Activated CD4-positive, alpha-beta T cell treated with anti-CD3 and anti-CD28 coated beads, Interleukin-2, amount 50 U/mL, for 24 hours (primary cell): ENCODE data around the gene HNF1B.
A peak's percentile ranks its signal among the peaks of the same experiment; 100 is the strongest.

Experiments used
- DNase-seq, 2 donors: peaks; one replicate each; pipeline ENCODE4 v3.0.0-alpha.2; 2020; ENCODE audit warnings: low read depth in 1 of 2, low spot score in 1 of 2

The HNF1B gene

DNA sequence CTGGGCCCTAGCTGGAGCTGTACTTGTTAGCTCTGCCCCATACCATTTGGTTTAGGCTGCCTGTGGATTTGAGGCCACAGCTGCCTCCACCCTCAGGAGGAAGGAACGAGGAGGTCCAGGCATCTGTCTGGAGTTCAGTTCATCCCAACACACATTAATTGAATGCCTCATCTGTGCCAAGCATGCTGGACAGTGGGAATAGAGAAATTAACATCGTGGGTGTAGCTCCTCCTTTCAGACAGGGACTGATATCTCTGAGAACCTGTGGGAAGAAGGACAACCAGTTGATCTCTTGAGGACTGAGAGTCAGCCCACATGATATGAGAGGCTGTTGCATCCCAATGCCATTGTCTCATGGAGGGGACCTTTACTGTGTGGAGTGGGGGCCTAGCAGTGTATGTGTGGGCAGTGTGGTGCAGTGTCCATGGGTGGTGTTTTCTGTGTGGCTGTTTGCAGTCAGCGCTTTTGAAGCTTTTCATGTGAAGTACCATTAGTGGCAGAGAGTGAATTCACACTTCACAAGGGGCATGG lies 72.2 kb downstream of the HNF1B start:
- no peak for DNase-seq

DNA sequence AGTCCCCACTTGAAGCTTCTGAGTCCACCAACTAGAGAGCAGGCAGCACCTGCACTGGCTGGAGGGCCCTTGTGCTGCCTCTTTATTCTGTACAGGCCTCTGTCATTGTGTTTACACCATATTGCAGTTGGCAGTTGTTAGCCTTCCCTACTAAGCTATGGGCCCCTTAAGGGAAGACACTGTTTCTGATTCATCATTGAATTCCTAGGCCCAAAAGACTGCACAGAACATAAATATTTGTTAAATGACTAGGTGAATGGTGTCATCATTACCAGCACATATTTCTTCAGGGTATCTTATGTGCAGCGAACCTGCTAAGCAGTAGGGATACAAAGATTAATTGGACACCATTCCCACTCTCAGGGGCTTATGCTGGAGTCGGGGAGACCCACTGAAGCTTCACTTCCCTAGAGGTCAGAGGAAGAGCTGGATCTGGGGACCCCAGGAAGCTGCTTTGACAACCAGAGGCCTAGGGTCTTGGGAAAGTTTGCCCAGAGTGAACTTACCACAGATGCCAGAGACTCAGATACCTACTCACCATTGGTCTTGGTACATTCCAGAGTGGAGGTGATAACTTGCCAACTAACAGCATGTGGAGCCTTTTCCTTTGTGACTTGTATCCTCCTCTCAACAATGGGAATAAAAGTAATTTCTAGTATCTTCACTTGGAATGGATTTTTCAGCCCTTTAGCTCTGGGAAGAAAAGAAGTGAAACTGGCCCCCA lies 72.9 kb downstream of the HNF1B start:
- DNase-seq = no peak

DNA sequence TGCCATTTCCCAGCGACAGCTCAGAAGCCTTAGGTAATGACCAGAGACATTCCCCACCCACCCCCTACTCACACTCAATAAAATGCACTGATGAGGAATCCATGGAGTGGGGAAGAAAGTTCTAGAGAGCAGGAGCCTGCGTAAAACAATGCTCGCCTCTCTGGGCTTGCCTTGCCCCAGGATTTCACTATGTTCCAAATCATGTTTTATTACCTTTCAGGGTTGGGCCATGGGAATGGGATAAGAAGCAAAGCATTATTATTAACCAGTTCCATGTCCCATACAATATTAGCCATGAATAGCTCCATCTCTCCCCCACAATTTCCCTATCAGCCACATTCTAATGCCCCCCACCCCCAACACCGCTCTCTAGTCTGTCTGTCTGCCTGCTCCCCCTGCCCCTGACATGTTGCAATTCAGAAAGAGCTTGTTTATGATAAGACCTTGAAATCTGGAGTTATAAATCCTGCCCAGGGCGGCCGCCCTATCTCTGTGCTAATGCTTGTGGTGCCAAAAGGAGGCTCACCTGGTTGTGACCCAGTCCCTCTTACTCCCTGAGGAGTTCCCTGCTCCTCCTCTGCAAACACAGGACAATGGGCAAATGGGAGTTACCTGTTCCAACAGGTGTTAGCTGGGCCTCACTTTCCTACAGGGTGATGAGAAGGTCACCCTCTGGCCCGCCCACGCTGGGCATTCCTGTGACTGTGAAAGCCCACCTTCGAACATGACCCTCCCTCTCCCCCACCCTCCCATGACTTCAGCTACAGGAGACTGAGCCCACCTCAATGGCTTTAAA lies 73.6 kb downstream of the HNF1B start:
- DNase-seq = no peak

DNA sequence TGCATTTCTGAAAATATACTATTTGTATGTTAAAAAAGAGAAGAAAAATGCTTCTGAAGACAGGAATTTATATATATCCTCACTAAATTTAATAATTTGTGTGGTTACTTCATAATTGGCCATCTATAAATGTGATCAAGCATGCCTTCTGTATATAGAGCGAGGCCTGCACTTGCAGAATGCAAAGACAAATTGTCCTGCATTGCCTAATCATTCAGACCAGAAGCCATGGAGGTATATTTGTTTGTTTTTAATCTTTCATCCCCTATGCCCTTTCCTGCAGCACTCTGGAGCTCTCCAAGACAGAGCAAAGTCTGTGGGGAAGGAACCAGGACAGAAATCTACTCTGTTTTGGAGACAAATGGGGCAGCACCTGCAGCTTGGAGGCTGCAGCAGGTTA lies 77.8 kb downstream of the HNF1B start:
- DNase-seq = no peak

DNA sequence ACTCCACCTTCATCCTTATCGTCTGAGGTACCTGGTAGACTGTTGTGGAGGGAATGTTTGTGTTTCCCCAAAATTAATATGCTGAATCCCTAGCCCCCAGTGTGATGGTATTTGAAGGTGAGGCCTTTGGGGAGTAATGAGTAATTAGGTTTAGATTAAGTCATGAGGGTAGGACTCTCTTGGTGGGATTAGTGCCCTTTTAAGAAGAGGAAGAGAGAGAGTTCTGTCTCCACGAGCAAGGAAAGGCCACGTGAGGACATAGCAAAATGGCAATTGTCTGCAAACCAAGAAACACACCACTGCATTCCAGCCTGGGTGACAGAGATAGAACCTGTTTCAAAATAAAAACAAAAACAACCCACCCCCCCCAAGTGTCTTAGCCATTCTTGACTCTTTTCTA lies 80.6 kb downstream of the HNF1B start:
- DNase-seq = no peak

DNA sequence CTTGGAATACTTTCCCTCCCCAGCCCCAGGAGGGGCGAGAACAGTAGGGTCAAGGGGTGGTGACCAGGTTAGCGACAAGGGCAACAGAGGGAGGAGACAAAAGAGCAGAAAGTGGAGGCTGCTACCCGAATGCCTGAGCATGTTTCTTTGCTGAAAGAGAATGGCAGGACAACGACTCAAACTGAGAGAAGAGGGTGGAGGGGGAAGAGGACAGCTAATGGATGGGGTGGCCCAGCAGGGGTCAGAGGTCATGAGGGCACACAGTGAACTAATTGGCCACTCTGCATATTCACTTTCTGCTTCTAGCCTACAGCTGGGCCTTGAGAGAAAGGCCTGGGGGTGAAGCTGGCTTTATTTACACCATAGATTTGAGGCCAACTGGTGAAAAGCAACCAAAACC lies 82.5 kb downstream of the HNF1B start:
- no peak for DNase-seq

DNA sequence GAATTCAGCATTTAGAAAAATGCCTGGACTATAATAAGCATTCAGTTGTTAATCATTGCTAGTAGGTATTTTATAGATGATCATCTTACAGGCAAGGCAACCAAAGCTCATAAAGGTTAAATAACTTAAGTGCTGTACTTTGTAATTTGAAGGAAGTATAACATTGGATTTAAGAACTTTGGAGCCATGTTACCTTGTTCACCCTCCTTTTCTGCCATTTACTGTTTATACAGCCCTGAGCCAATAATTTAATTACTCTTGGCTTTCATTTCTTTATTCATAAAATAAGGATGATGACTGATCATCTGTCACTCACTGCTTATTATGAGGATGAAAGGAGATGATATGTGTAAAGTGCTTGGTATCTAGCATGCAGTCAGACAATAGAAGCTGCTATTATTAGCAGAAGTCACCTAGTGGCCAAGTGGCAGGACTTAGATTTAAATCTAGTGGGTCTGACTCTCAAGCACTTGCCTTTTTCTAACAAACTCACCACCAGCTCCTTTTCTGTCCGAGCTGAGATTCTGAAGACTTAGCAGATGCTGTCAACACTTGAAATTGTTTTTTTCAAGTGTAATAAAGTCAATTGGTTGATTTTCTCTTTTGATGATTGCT lies 83.4 kb downstream of the HNF1B start:
- DNase-seq = no peak

DNA sequence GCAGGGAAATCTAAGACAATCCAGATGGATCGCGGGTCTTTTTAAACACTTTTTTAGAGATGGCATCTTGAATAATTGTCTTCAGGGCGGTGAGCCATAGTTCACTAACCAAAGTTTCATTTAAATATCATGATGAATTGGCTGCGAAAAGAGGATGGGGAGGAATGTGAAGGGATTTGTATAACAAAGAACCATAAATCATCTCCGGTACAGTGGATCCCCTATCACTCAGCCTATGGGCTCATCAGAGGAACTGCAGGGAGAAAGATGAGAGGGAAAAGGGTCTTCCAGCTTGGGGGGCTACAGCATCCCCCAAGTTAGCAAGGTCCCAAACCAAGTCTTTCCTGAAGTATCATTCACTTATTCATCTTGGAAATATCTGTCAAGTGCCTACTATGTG lies 84.9 kb downstream of the HNF1B start:
- no peak for DNase-seq

DNA sequence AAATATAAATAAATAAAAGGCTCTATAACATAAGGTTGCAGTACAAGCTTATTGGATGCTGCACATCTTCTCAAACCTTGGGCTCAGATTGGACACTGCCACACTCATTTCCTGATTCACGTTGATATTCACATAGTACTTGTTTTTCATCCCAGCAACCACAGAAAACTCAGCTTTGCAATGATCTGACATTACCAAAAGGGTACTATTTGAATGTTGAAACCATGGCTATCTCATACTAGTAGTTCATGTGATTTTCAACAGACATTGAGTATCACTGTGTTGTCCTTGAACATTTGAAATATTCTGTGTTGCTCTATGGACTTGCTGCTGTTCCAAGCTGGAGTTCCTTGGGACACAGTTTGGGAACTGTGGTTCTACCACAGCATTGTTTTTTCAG lies 87.7 kb downstream of the HNF1B start:
- no peak for DNase-seq

DNA sequence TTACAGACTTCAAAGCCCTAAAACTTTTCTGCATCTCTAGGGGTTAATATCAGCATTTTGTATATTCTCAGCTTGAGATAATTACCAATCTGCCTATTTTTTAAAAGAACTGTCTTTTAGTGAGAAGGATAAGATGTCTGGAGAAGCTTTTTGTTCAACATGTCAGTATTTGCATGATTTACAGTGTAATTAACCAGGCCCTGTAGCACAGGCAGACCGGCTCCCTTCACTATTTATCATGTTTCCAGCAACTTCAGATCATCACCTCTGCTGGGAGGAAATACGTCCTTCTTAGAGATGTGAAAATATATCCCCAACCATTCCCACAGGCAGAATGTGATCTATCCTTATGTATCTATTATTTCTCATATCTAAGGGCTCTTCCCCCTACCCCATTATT lies 93.0 kb downstream of the HNF1B start:
- DNase-seq = no peak

DNA sequence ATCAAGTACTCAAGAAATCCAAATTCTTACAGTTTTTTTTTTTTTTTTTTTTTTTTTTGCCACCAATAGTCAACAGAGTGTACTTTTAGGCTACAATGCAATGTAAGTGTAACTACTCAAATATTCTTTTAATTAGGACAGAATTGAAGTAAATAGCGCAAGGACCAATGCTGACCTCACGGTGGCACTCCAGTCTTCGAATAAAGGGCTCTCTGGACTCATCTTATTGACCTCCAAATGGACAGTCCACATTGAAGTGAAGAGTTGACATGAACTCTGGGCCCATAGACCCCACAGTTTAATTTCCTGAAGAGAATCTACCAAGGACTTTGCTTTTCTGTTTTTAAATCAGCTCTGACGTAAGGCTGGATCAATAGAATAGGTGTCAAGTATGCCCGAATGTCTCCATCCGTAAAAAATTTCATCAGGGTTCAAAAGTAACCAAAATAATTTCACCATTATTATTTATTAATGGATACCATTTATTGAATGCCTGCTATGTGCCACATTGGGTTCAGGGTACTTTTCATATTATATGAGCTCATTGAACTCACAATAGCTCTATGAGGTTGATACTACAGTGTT lies 94.3 kb downstream of the HNF1B start:
- DNase-seq = no peak

DNA sequence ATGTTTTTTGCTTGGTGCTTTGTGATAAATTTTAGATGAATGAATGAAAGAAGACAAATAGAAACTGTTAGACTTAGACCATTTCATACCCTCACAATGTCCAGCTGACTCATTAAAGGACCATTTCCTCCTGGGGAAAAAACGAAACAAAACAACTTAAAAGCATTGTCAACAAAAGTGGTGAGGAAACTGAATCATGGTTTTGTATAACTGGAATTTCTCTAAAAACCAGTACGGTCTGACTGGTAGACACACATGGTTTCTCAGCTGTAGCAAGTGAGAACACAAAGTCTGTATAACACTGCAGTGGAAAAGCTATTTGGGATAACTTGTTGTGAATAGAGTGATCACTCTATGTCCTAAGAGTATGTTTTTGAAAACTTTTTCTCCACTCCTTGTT lies 96.3 kb downstream of the HNF1B start:
- no peak for DNase-seq

DNA sequence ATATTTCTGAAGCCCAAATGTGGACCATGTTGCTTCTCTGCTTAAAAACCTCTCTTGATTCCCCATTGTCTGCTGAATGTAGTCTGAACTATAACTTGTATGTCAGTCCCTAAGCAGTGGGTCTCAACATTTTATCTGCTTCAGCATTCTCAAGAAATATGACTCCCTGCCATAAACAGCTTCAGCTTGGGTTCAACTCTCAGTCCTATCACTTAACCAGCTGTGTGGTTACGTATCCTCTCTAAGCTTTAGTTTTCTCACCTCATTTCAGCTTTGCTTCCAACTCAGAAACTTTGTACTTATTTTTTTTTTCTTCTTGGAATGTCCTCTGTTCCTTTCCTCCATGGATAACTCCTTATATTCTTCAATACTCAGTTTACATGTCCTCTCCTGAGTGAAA lies 97.0 kb downstream of the HNF1B start:
- no peak for DNase-seq

DNA sequence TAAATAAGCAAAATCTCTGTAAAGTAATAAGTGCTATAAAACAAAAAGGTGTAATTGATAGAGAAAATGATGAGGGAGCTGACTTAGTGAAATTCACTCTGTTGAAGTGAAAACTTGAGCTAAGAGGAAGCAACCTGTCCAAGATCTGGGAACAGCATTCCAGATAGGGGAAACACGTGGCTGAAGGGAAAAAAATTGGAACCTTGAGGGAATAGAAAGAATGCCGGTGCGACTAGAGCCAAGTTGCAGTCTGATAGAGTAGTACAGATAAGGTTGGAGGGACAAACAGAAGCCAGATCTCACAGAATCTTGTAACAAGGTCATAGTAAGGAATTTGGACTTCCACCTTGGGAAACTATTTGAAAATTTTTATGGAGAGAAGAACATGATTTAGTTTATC lies 101.0 kb downstream of the HNF1B start:
- DNase-seq = no peak

DNA sequence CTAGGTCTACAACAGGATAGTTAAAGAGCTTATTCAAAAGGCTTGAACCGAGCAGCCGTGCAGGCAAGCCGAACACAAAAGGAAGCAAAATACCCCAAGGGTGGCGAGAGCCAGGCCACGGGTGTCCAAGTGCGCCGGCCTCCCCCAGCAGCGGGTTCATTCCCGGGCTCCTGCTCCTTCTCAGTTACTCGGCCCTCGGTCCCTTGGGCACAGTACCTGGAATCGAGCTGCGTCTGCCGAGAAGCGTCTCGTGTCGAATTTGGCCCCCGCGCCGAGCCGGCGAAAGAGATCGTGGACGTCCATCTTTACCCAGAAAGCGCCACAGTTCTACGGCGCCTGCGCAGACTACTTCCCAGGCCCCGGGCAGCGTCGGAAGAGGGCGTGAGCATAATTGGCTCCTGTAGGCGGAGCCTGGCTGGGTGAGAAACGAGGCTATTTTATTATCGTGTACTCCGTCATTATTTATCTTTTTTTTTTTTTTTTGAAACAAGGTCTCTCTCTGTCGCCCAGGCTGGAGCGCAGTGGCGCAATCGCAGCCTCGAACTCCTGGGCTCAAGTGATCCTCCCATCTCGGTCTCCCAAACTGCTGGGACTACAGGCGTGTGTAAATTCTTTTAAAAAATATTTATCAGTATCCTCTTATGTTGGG lies 101.6 kb downstream of the HNF1B start, which contains the start of gene DDX52:
Gene DDX52 (minus strand): TSS at position 329 of the 649 bp plus-strand sequence. CDS start 26 bp downstream, at position 303.
- peak; percentile 66 to 82 for DNase-seq

DNA sequence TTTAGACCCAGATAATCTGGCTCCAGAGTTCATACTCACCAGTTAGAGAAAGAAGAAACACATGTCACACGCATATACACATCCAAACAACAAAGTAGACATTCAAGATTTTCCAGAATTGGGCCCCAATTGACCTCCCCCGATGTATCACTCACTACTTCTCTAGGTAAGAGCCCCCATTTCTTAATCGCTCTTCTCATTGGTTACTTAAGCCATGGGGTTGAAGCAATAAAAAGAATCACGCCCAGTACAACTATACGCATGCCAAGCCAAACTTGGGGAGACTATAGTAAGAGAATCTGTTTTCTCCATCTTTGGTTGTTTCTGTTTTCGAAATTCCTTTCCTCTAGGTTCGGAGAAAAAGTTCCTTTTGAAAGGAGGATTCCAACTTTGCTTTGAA lies 102.2 kb downstream of the HNF1B start:
- DNase-seq = no peak

DNA sequence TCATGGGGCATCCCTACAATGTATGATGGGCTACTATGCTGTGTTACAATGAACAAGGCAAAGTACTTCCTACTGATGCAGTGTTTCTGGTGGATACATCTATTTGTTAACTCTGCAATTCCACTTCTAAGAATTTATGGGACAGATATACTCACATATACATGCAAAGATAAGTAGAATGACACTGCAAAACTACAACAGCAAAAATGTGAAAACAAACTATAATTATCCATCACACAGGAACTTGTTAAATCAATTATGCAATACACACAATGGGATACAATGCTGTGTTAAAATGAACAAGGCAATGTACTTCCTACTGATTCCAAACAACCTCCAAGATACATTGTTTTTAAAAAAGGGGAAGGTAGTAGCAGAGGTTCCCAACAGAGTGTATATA lies 104.8 kb downstream of the HNF1B start:
- no peak for DNase-seq

DNA sequence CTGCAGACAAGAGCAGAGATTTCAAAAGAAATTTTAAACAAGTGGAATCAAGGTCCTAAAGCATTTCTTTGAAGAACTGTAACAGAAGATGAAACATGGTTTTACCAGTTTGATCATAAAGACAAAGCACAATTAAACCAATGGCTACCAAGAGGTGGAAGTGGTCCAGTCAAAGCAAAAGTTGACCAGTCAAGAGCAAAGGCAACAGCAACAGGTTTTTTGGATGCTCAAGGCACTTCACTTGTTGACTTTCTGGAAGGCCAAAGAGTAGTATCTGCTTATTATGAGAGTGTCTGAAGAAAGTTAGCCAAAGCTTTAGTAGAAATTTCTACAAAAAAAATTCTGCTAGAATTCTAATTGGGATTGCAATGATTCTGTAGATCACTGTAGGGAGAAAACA lies 106.9 kb downstream of the HNF1B start:
- DNase-seq = no peak
